GM11168 (cell line): ENCODE measurements around the gene GLI2.

ENCODE experiments used
- in situ Hi-C: fragments of 300-500 bp; cut with MboI; formaldehyde crosslinking; loops from one replicate; pipeline ENCODE4 v1.12.0; 2022; ENCODE audit warnings: low sequenced_read_pairs; ENCODE audit not compliant: unreplicated experiment

The GLI2 gene

GRCh38 chr2:120735746-120736170, at the start of gene GLI2:
Gene GLI2 (plus strand): TSS chr2:120735868. CDS start chr2:120797321, 61,453 bp downstream.
- in situ Hi-C loops, result no loop called here

GRCh38 chr2:120685974-120686297, 49.7 kb upstream of the GLI2 start:
- in situ Hi-C loops, result no loop called here

- in situ Hi-C loops, result no loop called here
These were observed 49.0 kb upstream of the GLI2 start for GRCh38 chr2:120686511-120687168.

GRCh38 chr2:120687210-120687609, 48.5 kb upstream of the GLI2 start:
- in situ Hi-C loops, result no loop called here

- in situ Hi-C loops, result no loop called here
These were observed 45.1 kb upstream of the GLI2 start for GRCh38 chr2:120690521-120690920.

GRCh38 chr2:120691410-120691809, 44.3 kb upstream of the GLI2 start:
- in situ Hi-C loops, result no loop called here

- in situ Hi-C loops, result no loop called here
These were observed 43.0 kb upstream of the GLI2 start for GRCh38 chr2:120692691-120693090.

GRCh38 chr2:120693121-120693520, 42.5 kb upstream of the GLI2 start:
- in situ Hi-C loops, result no loop called here

GRCh38 chr2:120694034-120694433, 41.6 kb upstream of the GLI2 start:
- in situ Hi-C loops, result no loop called here

- in situ Hi-C loops, result no loop called here
These were observed 38.2 kb upstream of the GLI2 start for GRCh38 chr2:120697471-120697870.

GRCh38 chr2:120699292-120699691, 36.4 kb upstream of the GLI2 start:
- in situ Hi-C loops, result no loop called here

- in situ Hi-C loops, result loop anchor here (5.0 kb wide), 1 partner anchor 377 kb away; no protein-coding TSS in a partner anchor
These were observed 35.0 kb upstream of the GLI2 start for GRCh38 chr2:120700659-120701058.

GRCh38 chr2:120701096-120701495, 34.6 kb upstream of the GLI2 start:
- in situ Hi-C loops, result loop anchor here (5.0 kb wide), 1 partner anchor 376 kb away; no protein-coding TSS in a partner anchor

GRCh38 chr2:120701499-120701898, 34.2 kb upstream of the GLI2 start:
- in situ Hi-C loops, result loop anchor here (5.0 kb wide), 1 partner anchor 376 kb away; no protein-coding TSS in a partner anchor

- in situ Hi-C loops, result loop anchor here (5.0 kb wide), 1 partner anchor 375 kb away; no protein-coding TSS in a partner anchor
These were observed 33.6 kb upstream of the GLI2 start for GRCh38 chr2:120702061-120702460.

- in situ Hi-C loops, result loop anchor here (5.0 kb wide), 1 partner anchor 374 kb away; no protein-coding TSS in a partner anchor
These were observed 32.9 kb upstream of the GLI2 start for GRCh38 chr2:120702801-120703200.

- in situ Hi-C loops, result loop anchor here (5.0 kb wide), 1 partner anchor 374 kb away; no protein-coding TSS in a partner anchor
These were observed 32.2 kb upstream of the GLI2 start for GRCh38 chr2:120703330-120703994.

- in situ Hi-C loops, result loop anchor here (5.0 kb wide), 1 partner anchor 373 kb away; no protein-coding TSS in a partner anchor
These were observed 31.0 kb upstream of the GLI2 start for GRCh38 chr2:120704696-120705095.

GRCh38 chr2:120707816-120708215, 27.9 kb upstream of the GLI2 start:
- in situ Hi-C loops, result no loop called here

- in situ Hi-C loops, result no loop called here
These were observed 26.6 kb upstream of the GLI2 start for GRCh38 chr2:120708944-120709607.

GRCh38 chr2:120709608-120710041, 26.0 kb upstream of the GLI2 start:
- in situ Hi-C loops, result no loop called here
